Neural cell (in vitro differentiated cells): ENCODE results near the gene STXBP1.

Experiments
- CTCF ChIP-seq: fragments of 450-650 bp; IDR thresholded peaks from 2 replicates; pipeline ENCODE4 v1.5.1; 2014; ENCODE audit warnings: antibody characterized with exemption, mild to moderate bottlenecking, moderate library complexity; ENCODE audit not compliant: poor library complexity, severe bottlenecking
- EP300 ChIP-seq: fragments of 450-650 bp; conservative IDR thresholded peaks from 2 replicates; pipeline ENCODE4 v1.6.1; 2014; ENCODE audit warnings: antibody characterized with exemption, mild to moderate bottlenecking, moderate library complexity; ENCODE audit not compliant: poor library complexity, severe bottlenecking
- EZH2 ChIP-seq: fragments of 200-600, 300-800 bp; shearing (Covaris generic), sonication (generic); IDR thresholded peaks from 2 replicates; pipeline ENCODE4 v1.6.1; 2014; ENCODE audit warnings: antibody characterized with exemption, low read length, borderline replicate concordance, mild to moderate bottlenecking; ENCODE audit not compliant: insufficient read depth, poor library complexity, severe bottlenecking
- MXI1 ChIP-seq: fragments of 450-650 bp; conservative IDR thresholded peaks from 2 replicates; pipeline ENCODE4 v1.6.1; 2014; ENCODE audit warnings: antibody characterized with exemption, mild to moderate bottlenecking; ENCODE audit not compliant: poor library complexity, severe bottlenecking
- POLR2AphosphoS5 ChIP-seq: IDR thresholded peaks from 2 replicates; pipeline ENCODE4 v1.6.1; 2012
- RAD21 ChIP-seq: fragments of 450-650 bp; conservative IDR thresholded peaks from 2 replicates; pipeline ENCODE4 v1.6.1; 2014; ENCODE audit warnings: antibody characterized with exemption, mild to moderate bottlenecking, moderate library complexity
- SMC3 ChIP-seq: fragments of 450-650 bp; conservative IDR thresholded peaks from 2 replicates; pipeline ENCODE4 v1.6.1; 2014; ENCODE audit warnings: antibody characterized with exemption, mild to moderate bottlenecking, moderate library complexity; ENCODE audit not compliant: poor library complexity
- TAF1 ChIP-seq: IDR thresholded peaks from 2 replicates; pipeline ENCODE4 v1.6.1; 2012; ENCODE audit warnings: low read depth

DNA sequence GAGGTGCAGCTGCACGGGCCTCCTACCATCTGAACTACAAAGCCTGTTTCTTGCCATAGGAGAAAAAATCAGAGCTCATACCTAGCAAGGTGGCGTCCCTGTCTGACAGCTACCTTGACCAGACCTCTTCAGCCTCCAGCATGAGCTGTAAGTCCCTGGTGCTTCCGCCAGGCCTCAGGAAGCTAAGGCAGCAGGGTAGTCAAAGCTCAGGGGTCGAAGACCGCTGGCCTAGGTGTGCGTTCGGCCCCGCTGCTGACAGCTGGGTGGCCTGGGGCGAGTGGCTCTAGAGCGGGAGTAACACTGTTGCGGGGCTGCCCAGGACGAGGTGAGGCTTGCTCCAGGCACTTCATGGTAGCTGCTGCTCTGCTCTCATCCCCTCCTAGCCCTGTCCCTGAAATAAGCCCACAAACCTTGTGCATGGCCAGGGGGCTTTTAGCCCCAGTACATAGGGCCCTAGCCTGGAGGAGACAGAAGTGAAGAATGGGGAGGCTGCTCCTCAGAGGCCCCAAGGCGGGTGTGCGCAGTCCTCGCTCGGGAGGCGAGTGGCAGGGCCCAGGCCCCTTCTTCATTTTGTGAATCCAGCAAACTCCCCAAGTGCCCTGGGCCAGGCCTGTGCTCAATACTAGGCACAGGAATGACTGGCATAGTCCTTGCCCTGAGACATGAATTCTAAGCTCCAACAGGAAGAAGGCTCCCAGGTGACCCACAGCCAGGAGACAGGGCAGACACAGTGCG is 117.6 kb downstream of the STXBP1 start:
- TF ChIP-seq CTCF (no peak), RAD21 (no peak), EP300 (no peak), SMC3 (no peak), EZH2 (no peak), POLR2AphosphoS5 (no peak), TAF1 (no peak), MXI1 (no peak)
